Erythroblast (primary cell): ENCODE data around the gene THRB.

ENCODE experiments used
- DNase-seq, 2 experiments: peaks; one replicate each; lab custom pipeline; 2025; lab: John Stamatoyannopoulos, UW
- GATA1 ChIP-seq: IDR thresholded peaks from 2 replicates; pipeline ENCODE4 v1.6.1; 2011; ENCODE audit warnings: low read depth, mild to moderate bottlenecking, control low read depth, low read length, moderate library complexity
- POLR2A ChIP-seq: IDR thresholded peaks from 2 replicates; pipeline ENCODE4 v1.6.1; 2011; ENCODE audit warnings: mild to moderate bottlenecking, low read length

The THRB gene

GRCh38 chr3:24505691-24506550, 11.3 kb upstream of the THRB start:
- no peak for TF ChIP-seq POLR2A
- TF ChIP-seq GATA1, result no peak
- DNase-seq, result no peak

- no peak for DNase-seq
- TF ChIP-seq POLR2A, result no peak
- no peak for TF ChIP-seq GATA1
These were observed 10.1 kb upstream of the THRB start for GRCh38 chr3:24504772-24505171.

GRCh38 chr3:24503616-24504113, 9.0 kb upstream of the THRB start:
- TF ChIP-seq GATA1 (no peak), POLR2A (no peak)

GRCh38 chr3:24502690-24503089, 8.0 kb upstream of the THRB start:
- TF ChIP-seq POLR2A (no peak), GATA1 (no peak)
- no peak for DNase-seq

More at GRCh38 chr3:24503616-24504113, 9.0 kb upstream of the THRB start:
- no peak for DNase-seq

GRCh38 chr3:24500806-24501205, 6.2 kb upstream of the THRB start:
- TF ChIP-seq GATA1, result no peak
- TF ChIP-seq POLR2A, result no peak
- DNase-seq, result no peak

- no peak for DNase-seq
- no peak for TF ChIP-seq POLR2A
- no peak for TF ChIP-seq GATA1
These were observed 5.3 kb upstream of the THRB start for GRCh38 chr3:24499991-24500390.

- TF ChIP-seq POLR2A, result no peak
- TF ChIP-seq GATA1, result no peak
- no peak for DNase-seq
These were observed 4.1 kb upstream of the THRB start for GRCh38 chr3:24498796-24499195.

GRCh38 chr3:24498391-24498790, 3.7 kb upstream of the THRB start:
- TF ChIP-seq POLR2A (no peak), GATA1 (no peak)
- DNase-seq, result no peak

GRCh38 chr3:24497942-24498341, 3.3 kb upstream of the THRB start:
- TF ChIP-seq POLR2A, result no peak
- TF ChIP-seq GATA1, result no peak
- no peak for DNase-seq

- peak; percentile 13 to 33 for DNase-seq
- TF ChIP-seq POLR2A (no peak), GATA1 (no peak)
These were observed 2.2 kb upstream of the THRB start for GRCh38 chr3:24496529-24497482.

GRCh38 chr3:24495326-24495994, 810 bp upstream of the THRB start:
- DNase-seq, result peak; percentile 10 to 14
- TF ChIP-seq GATA1 (no peak), POLR2A (peak; percentile 77)

- no peak for DNase-seq
These were observed 668 bp downstream of the THRB start for GRCh38 chr3:24493746-24494617.

GRCh38 chr3:24492971-24493551, 1.6 kb downstream of the THRB start:
- no peak for DNase-seq
- no peak for TF ChIP-seq POLR2A
- TF ChIP-seq GATA1, result no peak

More at GRCh38 chr3:24493746-24494617, 668 bp downstream of the THRB start:
- TF ChIP-seq POLR2A, result peak; percentile 68
- TF ChIP-seq GATA1, result no peak
